ENCODE results near the gene TNFRSF18.

DNA sequence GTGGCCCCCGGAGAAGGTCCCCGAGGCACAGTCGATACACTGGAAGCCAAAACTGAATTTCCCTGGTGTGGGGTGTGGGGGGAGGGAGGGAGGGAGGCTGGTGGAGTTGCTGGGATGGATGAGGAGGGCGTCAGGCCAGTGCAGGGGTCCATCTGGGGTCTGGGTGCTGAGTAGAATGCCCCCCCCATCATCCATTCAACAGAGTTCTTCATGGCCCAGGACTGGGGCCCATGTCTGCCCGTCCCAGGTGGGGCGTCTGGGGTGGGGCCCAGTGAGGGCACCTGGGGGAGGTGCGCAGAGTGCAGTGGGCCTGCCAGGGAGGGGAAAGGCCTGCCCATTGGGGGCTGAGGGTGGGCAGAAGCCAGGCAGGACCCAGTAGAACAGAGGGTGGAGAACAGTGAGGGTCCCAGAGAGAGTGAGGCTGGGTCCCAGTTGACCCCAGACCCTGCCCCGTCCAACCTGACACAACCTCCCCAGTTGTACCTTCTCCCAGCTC, 1.9 kb downstream of the TNFRSF18 start:
- TF ChIP-seq CTCF (conservative IDR thresholded peaks at IDR 0.05): no peak
- no peak for TF ChIP-seq EZH2 (IDR thresholded peaks at IDR 0.05; ENCODE audit: low read depth)

Data from PC-9 (cell line).